GM04503 (cell line): ENCODE measurements around the gene AADACL3.
"Not testable (repeated sequence)": the region's sequence is repeated elsewhere in the genome, so short reads cannot be mapped to it uniquely, and the experiment has no call there.

Experiments
- DNase-seq: peaks from one replicate; pipeline ENCODE4 v3.0.0-alpha.2; 2012; ENCODE audit warnings: low read depth

AADACL3 gene, protein sequence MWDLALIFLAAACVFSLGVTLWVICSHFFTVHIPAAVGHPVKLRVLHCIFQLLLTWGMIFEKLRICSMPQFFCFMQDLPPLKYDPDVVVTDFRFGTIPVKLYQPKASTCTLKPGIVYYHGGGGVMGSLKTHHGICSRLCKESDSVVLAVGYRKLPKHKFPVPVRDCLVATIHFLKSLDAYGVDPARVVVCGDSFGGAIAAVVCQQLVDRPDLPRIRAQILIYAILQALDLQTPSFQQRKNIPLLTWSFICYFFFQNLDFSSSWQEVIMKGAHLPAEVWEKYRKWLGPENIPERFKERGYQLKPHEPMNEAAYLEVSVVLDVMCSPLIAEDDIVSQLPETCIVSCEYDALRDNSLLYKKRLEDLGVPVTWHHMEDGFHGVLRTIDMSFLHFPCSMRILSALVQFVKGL

DNA sequence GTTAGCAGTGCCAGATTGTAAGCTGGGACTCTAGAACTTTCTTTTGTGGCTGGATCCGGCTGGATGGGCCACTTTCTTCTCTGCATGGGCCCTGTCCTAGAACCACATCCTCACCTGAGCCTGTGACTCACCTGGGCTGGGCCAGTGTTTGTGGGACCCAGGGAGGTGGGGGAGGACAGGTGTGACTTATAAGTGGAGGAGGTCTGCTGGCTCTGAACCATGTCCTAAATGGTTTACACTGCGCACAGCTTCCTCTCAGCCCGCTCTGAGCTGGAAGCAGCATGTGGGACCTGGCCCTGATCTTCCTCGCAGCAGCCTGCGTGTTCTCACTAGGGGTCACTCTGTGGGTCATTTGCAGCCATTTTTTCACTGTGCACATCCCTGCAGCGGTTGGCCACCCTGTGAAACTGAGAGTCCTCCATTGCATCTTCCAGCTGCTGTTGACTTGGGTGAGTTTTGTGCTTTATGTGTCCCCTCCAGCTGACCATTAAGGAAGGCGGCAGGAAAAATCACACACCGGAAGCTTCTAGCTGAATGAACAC is at the start of gene AADACL3:
Gene AADACL3, plus strand, starts transcription at position 215 of the 542 bp plus-strand sequence. Its CDS starts 67 bp downstream, at position 282.
- no peak for DNase-seq

DNA sequence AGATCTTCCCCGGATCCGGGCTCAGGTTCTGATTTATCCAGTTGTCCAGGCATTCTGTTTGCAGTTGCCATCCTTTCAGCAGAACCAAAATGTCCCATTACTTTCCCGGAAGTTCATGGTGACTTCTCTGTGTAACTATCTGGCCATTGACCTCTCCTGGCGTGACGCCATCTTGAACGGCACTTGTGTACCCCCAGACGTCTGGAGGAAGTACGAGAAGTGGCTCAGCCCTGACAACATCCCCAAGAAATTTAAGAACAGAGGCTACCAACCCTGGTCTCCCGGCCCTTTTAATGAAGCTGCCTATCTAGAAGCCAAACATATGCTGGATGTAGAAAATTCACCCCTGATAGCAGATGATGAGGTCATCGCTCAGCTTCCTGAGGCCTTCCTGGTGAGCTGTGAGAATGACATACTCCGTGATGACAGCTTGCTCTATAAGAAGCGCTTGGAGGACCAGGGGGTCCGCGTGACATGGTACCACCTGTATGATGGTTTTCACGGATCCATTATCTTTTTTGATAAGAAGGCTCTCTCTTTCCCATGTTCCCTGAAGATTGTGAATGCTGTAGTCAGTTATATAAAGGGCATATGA is 49.7 kb upstream of the AADACL3 start:
- no peak for DNase-seq

DNA sequence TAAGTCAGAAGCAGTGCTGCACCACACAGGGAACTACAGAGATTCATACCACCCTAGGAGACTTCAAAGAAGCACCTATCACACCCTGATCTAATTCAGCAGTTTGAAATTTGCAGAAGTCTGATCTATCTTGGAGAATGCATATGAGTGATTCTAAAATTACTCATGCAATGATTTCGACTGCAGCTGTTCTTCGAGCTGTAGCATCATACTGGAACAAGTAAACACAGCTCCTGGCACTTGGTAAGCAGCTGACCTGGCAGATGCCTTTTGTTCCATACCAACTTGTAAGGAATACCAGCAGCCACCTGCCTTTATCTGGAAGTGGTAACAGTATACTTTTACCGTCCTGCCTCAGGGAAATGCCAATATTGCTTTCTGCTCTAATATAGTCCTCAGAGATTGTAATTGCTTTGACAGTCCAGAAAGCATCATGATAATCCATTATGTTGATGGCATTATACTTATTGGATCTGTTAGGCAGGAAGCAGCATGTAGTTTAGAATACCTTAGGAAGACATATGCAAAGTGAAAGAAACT is 46.3 kb upstream of the AADACL3 start:
- DNase-seq = no peak

DNA sequence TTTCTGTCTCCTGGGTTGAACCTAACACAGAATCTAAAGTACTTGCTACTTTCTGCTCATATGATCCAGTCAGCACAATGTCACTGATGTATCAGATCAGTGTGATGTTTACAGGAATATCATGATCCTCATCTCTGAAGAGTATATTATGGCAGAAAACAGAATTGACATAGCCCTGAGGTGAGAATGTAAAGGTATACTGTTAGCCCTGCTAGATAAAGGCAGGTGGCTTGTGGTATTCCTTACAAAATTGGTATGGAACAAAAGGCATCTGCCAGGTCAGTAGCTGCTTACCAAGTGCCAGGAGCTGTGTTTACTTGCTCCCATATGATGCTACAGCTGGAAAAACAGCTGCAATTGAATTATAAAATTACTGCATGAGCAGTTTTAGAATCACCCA is 41.6 kb upstream of the AADACL3 start:
- DNase-seq = no peak

DNA sequence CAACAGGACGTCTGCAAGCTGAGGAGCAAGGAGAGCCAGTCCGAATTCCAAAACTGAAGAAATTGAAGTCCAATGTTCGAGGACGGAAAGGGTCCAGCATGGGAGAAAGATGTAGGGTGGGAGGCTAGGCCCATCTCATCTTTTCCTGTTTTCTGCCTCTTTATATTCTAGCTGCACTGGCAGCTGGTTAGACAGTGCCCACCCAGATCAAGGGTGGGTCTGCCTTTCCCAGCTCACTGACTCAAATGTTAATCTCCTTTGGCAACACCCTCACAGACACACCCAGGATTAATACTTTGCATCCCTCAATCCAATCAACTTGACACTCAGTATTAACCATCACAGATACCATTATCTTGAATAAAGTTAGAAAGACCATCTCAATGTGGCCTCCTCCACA is 39.8 kb upstream of the AADACL3 start:
- DNase-seq = not testable (repeated sequence)

DNA sequence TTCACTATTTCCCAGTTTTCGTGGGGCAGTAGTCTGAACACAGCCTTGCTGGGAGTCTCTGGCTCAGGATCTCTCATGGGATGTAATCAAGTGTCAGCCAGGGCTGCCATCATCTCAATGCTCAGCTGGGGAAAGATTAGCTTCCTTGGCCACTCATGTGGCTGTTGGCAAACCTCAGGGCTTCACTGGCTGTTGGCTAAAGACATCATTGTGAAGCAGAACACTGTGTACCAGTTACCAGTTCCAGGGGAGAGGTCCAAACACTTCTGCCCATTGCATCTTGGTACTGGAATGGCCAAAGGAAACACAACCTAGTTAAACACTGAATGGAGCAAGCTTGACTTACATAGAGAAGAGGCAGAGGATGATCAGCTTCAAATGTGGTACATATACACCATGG is 38.3 kb upstream of the AADACL3 start:
- no peak for DNase-seq

DNA sequence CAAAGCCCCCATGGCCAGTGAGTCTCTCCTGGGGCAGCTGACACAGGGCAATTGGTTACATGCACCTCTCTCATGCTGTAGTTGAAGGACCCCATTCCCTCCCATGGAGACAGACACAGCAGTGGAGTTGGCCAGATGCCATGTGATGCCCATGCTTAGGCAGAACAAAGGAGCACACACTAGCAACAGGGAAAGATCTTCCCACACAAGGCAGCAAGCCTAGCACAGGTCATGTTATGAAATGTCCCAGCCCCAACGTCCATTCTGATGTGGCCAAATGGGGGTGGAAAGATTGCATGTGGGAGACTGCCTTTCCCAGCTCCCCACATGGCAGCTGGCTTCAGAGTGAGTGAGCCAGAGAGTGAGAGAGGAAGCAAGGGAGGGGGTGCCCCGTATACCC is 37.6 kb upstream of the AADACL3 start:
- DNase-seq = no peak

DNA sequence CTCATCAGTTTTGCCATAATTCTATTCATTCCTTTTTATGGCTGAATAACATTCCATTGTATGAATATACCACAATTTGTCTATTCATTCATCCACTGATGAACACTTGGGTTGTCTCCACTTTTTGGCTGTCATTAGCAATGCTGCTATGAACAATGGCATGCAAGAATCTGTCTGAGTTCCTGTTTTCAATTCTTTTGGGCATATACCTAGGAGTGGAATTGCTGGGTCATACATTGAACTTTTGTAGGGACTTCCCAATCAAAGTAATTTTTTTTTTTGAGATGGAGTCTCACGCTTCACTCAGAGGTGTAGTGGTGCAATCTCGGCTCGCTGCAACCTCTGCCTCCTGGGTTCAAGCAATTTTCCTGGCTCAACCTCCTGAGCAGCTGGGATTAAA is 37.1 kb upstream of the AADACL3 start:
- peak; percentile 33 for DNase-seq

DNA sequence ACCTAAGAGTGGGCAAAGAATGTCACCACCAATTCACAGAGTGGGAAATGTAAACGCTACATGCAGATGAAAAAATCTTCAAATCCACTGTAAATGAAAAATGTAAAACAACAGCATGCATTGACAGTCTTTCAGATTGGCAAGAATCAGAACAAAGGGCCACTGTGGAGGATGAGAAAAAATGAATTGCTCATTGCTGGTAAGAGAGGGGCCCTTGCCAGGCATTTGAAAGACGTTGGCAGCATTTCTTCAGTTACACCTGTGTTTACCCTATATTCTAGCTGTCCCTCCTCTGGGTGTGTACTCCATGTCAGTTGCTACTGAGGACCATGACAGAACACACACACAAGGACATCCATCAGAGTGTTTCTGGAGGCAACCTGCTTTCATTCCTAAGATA is 25.8 kb upstream of the AADACL3 start:
- DNase-seq = no peak

DNA sequence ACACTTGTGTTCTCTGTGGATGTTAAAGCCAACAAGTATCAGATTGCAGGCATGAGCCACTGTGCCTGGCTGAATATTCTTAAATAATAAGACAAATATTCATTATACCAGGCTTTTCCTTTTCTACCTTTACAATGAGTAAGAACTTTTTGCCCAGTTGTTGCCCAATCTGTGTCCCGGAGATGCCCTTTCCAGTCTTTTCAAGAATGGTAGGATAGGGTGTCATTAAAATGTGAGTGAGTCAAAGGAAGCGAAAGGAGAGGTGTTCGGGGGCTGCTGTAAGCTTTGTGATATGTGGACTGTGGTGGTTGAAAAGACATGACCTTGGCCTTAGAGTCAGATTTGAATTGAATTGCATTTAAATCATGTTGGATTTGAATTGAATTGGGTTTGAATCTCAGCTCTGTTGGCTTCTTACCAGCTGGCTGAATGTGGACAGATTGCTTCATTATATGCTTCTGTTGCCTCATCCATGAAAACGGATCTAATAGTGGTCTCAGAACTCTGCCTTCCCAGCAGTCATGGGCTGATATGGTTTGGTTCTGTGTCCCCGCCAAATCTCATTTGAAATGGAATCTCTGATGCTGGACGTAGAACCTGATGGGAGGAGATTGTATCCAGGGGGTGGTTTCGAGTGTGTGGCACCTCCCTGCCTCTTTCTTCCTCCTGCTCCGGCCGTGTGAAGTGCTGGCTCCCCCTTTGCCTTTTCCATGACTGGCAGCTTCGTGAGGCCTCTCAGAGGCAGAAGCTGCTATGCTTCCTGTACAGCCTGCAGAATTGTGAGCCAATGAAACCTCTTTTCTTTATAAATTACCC is 22.7 kb upstream of the AADACL3 start:
- no peak for DNase-seq

DNA sequence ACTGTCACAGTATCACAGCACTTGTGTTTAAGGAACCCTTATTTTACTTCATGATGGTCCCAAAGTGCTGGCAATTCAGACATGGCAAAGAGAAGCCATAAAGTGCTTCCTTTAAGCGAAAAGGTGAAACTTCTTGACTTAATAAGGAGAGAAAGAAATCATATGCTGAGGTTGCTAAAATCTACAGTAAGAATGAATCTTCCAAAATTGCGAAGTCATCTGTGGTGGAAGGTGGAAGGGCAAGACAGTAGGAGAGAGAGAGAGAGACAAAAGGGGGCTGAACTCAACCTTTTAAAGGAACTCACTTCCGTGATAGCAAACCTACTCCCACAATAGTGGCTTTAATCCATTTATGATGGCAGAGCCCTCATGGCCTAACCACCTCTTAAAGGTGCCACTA is 19.3 kb upstream of the AADACL3 start:
- DNase-seq = no peak

DNA sequence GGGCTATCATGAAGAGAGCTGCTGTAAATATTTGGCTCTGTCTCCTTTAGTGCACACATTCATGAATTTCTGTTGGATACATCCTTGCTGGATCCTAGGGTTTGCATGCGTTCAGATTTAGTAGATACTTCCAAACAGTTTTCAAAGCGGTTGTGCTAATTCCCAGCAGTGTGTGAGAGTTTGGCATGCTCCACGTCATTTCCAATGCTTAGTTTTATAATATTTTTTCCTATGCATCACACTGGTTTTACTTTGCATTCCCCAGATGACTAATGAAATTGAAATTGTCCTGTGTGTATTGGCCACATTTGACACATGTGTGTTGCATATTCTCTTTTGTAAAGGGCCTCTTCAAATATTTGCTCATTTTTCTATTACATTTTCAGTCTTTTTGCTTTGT is 18.5 kb upstream of the AADACL3 start:
- DNase-seq = peak; percentile 37

DNA sequence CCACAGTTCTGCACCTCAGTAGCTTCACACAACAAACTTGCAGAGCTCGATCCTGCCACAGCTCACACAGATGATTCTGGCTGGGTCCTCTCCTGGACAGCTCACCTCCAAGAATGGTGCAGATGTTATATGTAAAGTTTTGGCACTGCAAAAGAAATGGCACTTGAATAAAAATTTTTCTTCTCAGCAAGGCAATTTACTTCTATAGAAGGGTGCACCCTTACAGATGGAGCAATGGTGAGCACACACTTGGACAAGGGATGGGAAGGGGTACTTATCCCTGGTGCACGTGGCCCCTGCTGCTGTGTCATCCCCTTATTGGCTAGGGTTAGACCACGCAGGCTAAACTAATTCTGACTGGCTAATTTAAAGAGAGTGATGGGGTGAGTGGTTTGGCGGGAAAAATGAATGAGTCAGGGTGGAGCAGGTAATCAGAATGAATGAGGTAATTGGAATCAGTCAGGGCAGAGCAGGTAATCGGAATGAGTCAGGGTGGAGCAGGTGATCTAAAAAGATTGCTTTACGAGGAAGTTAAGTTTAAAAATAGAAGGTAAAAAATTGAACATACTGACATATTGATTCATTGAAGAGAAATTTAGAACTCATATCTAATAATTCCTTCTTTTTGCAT is 12.0 kb upstream of the AADACL3 start:
- no peak for DNase-seq

DNA sequence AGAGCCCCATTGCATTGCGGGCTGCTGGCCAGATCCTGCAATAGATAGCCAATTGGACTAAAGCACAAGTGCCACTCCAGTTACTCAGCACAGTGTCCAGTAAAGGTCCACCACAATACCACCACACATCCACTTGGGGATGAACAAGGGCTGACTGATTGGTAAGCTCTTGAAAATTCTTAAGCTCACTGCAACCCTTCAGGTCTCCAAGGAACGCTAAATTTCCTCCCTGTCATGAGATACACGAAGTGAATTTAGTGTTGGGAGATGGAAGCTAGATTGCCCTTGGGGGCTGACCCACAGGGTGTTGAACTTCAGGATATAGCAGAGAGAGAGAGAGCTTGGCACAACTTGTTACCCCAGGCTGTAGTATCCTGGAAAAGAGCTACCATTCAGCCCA is 9.8 kb upstream of the AADACL3 start:
- no peak for DNase-seq

DNA sequence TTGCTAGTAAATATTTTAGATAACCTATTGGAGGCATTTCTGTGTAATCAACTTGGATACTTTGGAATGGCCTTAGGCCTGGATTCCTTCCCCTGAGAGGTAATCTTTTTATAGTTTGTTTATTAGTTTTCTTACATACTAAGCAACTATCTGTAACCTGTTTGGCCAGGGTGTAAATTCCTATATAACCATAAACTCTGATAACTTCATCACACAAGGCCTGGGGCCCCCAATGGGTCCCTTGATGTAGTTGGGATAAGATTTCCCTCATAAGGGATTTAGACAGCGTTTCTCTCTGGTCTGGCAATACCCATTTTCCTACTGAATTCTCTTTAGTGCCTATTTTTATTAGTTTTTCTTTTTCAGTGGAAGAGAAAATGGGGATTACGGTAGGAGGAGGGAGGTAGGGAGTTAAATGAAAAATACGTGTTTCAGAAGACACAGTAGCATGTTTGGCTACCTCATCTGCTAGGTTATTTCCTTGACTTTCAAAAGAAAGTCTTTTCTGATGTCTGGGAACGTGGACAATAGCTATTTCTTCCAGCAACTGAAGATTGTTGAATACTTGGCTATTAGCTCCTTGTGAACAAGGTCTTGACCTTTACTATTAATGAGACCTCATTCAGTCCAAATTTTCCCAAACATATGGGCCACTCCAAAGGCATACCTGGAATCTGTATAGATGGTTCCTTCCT is 7.4 kb upstream of the AADACL3 start:
- no peak for DNase-seq

DNA sequence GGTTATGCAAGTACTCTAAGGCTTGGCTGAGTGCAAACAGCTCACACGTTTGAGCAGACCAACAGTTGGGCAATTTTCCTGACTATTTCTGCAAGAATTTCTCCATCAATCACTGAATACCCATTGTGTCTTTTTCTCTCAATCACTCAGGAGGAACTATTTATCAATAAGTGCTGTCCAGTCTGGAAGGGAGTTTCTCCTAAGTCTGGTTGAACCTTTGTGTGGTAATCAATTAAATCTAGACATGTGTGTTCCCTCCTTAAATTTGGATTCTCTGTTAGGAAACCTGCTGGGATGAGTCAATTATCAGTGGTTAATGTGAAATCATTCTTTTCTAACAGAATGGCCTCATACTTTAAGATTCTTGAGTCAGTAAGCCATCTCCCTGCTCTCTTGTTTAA is 6.8 kb upstream of the AADACL3 start:
- DNase-seq = peak; percentile 53

DNA sequence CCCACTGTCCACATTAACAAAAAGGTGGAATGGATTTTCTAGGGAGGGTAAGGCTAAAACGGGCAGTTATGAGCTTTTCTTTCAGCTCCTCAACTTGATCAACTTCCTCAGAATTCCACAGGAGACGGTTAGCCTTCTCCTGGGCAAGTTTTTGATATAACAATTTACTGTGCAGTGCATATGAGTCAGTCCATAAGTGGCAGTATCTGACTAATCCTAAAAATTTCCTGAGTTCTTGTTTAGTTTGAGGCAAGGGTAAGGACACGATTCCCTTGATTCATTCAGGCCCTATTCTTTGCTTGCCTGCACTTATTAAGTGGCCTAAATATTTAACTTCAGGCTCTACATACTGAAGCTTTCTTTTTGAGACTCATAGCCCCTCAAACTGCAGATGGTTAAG is 6.2 kb upstream of the AADACL3 start:
- DNase-seq = no peak

DNA sequence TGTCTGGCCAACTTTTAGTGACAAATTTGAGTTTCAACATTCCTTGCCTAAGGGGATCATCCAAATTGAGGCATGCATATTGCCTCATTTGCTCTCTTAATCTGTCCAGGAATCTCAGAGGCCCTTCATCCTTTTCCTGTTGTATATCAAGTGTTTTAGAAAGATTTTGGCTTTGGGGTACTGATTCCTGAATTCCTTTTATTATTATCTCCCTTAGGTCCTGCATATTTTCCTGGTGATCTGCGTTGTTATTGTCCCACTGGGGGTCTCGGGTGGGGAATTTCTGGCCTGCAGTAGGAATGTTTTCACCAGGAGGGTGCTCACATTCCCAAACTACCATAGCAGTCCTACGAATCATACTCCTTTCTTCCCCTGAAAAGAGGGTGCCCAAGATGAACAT is 4.4 kb upstream of the AADACL3 start:
- peak; percentile 63 for DNase-seq

DNA sequence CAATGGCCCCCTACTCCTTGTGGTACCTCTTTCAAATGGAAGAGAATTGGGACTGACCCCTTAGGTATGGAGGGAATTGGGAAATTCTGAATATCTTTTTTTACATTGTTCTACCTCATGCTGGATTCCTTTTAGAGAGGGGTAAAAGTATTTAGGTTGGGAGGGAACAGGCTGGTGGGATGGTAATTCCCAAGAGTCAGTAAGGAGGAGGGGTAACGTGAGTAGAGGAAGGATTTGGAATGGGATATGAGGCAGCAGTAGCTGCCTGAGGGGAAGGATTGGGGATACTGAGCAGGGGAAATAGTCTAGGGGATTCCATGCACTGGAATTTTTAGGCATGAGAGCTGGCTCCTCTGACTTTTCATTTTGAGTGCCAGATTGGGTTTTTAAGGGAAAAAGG is 3.8 kb upstream of the AADACL3 start:
- no peak for DNase-seq

DNA sequence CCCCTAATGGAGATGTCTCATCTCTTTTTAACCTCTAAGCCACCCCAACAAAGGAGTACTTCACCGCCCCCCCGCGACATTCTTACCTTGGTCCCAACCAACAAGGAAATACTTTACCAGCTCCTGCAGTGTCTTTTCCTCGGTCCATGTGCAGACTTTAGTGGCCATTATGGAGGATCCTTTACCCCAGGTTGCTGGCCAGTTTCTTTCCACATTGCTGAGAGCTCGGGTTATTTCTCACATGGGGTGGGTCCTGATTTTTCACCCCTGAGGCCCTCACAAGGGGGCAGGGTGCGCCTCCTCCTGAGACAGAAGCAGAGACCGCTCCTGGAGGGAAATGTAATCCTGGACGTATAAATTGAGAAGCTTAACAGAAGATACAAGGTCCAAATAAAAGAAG is 3.0 kb upstream of the AADACL3 start:
- no peak for DNase-seq

DNA sequence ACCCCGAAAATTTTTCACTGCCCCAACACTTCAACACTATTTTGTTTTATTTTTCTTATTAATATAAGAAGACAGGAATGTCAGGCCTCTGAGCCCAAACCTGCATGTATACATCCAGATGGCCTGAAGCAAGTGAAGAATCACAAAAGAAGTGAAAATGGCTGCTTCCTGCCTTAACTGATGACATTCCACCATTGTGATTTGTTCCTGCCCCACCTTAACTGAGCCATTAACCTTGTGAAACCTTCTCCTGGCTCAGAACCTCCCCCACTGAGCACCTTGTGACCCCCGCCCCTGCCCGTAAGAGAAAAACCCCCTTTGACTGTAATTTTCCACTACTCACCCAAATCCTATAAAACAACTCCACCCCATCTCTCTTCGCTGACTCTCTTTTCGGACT is 2.3 kb upstream of the AADACL3 start:
- DNase-seq = not testable (repeated sequence)
